ENCODE results near the gene BCL11A.

BCL11A gene

DNA sequence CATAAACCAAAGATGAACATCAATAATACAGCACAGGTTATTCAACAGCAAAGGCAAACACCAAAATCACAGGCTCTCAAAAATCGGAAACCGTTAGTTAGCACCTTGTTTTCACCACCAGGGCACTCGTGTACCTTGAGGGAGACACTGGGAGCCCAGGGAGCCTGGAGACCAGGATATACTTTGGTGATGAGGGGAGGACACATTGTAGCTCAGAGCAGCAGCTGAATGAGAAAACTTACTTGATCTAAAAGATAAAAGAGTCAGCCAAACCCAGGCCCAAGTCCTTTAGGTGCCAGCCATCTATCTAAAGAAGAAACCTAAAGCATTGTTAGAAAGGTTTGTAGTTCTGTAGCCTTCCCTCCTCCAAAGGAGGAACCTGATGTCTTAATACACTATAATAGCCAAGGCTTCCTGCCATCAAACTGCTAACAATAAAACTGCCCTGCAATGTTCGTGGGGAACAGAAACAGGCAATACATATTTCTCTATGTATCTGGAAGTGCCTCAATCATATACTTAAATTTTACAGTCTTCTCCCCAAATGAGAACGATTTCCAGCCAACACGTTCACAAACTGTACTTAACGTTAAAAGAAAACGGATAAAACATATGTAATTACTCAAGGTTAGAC is 19.3 kb downstream of the BCL11A start:
- DNase-seq (ENCODE audit: low read depth) = no peak
- TF ChIP-seq, protein P1, sequence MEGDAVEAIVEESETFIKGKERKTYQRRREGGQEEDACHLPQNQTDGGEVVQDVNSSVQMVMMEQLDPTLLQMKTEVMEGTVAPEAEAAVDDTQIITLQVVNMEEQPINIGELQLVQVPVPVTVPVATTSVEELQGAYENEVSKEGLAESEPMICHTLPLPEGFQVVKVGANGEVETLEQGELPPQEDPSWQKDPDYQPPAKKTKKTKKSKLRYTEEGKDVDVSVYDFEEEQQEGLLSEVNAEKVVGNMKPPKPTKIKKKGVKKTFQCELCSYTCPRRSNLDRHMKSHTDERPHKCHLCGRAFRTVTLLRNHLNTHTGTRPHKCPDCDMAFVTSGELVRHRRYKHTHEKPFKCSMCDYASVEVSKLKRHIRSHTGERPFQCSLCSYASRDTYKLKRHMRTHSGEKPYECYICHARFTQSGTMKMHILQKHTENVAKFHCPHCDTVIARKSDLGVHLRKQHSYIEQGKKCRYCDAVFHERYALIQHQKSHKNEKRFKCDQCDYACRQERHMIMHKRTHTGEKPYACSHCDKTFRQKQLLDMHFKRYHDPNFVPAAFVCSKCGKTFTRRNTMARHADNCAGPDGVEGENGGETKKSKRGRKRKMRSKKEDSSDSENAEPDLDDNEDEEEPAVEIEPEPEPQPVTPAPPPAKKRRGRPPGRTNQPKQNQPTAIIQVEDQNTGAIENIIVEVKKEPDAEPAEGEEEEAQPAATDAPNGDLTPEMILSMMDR (IDR thresholded peaks at IDR 0.05; ENCODE audit: insufficient read depth, low read depth, low read length, missing control alignments) = no peak
- no peak overlapping the region for H3K4me3 ChIP-seq (ENCODE audit: low read depth, low read length)

DNA sequence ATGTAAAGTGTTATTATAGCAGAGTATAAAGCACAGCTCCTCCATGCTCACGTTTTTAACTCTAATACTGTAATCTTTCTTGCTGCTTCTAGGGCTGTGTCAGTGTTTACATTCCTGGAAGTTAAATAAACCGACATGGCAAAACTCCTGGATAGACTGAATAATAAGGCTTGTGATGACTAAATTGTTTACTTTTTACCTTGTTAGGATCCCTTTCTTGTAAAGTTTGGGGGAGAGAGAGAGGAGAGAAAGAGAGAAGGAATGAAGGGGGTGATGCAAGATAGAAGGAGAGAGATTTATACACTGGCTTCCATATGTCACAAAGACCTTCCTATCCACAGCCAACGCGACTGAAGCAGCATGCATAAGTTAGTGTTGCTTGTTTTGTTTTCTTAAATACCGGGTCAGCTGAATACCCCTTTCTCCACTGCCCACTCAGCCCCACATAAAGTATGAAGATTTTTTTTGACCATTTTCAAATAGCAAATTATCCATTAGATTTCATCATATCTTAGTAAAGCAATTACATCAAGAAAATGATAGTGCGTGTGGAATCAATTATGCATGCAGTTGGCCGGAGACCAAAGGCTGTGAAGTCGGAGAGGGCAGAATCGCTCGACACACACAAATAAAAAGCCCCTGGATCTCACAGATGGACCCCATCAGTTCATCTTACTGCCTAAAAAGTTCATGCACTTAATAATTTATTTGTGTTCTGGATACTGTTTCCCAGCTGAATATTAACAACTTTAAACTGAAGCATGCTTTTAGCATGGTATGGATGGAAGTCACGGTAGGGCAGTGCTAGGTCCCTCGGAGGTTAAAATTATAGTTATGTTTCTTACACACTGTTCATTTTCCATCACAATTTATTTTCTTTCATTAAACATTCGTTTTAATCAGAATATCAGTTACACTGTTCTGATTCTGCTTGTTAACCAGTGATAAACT is 20.1 kb downstream of the BCL11A start:
- no peak for DNase-seq (ENCODE audit: low read depth)
- H3K4me3 ChIP-seq (ENCODE audit: low read depth, low read length) = no peak overlapping the region
- TF ChIP-seq, protein P1 (IDR thresholded peaks at IDR 0.05; ENCODE audit: insufficient read depth, low read depth, low read length, missing control alignments) = no peak

DNA sequence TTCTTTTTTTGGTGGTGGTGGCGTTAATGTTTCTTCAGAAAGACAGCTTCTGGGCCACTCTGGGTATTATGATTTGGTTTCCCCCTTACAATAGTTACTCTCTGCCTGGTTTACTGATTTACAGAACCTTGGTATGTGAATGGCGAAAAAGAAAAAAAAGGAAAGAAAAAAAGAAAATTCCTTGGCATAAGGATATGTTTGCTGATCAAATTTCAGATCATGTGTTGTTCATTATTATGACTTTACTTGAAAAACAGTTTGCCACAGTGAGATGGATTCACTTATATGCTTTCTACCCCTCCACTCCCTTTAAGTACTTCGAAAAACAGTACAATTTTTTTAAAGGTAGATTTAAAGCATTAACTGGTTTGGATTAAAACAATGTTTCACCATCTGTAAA is 21.0 kb downstream of the BCL11A start:
- no peak overlapping the region for H3K4me3 ChIP-seq (ENCODE audit: low read depth, low read length)
- no peak for DNase-seq (ENCODE audit: low read depth)
- TF ChIP-seq, protein P1 (IDR thresholded peaks at IDR 0.05; ENCODE audit: insufficient read depth, low read depth, low read length, missing control alignments) = no peak

DNA sequence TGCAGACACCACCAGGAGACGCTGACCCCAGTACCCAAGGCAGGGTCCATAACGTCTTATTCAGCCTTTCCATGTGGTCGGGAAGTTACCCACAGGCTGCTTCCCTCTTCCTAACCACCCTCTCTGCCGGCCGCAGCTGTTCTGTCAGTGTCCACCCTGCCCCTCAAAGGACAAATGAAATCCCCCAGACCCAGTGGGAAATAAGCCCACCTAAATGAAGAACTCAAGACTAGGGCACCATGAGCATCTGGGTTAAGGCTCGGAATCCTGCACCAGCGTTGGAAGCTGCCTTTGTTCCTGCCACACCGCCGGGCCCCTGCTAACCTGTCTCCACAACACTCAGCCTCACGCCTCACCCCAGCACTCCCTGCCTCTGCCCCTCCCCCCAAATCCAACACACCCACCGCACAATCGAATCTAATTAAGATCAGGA is 21.7 kb downstream of the BCL11A start:
- no peak for DNase-seq (ENCODE audit: low read depth)
- TF ChIP-seq, protein P1 (IDR thresholded peaks at IDR 0.05; ENCODE audit: insufficient read depth, low read depth, low read length, missing control alignments) = no peak
- no peak overlapping the region for H3K4me3 ChIP-seq (ENCODE audit: low read depth, low read length)

DNA sequence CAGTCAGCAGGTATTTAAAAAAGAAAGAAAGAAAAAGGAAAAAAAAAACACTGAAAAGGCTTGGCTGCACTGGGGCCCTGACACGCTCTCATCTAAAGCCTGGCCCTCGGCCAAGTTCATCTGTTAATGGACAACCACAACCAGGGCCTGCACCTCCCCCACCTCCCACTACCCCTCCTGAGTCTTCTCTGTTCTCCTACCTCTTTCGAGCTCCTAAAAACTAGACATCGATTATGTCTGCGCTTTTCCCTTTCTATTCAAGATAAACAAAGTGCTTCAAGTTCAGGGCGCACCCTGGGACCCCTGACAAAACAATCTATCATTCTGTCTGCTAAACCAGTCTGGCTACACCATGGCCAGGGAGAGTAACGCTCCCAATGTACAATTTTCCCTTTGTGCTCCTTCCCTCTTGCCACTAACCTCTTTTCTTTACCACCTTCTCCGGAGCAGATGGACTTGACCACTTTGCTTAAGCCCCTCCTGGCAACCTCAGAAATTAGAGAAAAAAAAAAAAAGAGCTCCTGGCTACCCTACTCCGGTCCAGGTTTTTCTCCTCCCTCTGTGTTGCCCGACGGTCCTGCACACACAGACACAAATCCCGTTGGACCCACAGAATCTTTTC is 22.7 kb downstream of the BCL11A start:
- DNase-seq (ENCODE audit: low read depth) = peak; percentile 18
- TF ChIP-seq, protein P1 (IDR thresholded peaks at IDR 0.05; ENCODE audit: insufficient read depth, low read depth, low read length, missing control alignments) = no peak
- no peak overlapping the region for H3K4me3 ChIP-seq (ENCODE audit: low read depth, low read length)

DNA sequence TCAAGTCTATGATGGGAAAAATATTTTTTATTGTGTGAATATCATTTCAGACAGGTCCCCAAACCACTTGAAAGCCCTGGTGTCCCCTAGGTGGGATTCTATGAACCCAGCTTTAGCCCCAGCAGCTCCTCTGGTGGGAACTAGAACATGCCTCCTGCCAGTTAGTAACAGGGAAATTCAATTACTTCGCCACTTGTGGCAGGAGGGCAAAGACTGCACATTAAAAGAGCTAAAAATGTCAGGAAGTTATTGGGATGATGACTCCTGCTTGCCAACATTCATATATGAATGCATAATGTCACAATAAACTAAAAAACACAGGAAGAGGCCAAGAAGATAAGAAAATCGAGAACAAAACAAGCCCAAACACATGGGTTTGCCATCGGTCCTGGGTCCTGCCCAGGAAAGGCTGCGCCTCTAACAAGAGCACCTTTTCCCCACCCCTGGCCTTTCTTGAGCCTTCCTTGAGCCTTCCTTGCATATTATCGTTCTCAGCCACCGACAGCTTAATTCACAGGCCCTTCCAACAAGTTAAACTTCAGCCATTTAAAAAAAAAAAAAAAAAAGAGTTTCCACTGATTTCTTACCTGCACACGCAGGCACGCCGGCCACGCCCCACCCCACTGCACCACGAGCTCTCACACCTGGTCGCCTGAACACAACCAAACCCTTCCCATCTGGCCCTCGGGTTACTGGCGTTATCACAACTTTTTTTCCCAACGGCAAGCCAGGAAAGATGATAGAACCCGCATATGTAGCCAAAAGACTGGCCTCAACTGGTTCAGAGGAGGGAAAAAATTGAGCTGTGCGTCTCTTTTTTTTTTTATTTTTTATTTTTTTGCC is 23.4 kb downstream of the BCL11A start:
- TF ChIP-seq, protein P1 (IDR thresholded peaks at IDR 0.05; ENCODE audit: insufficient read depth, low read depth, low read length, missing control alignments) = no peak
- no peak overlapping the region for H3K4me3 ChIP-seq (ENCODE audit: low read depth, low read length)
- no peak for DNase-seq (ENCODE audit: low read depth)
